HG03439 (cell line): ENCODE measurements around the gene NRCAM.

ENCODE experiments used
- ATAC-seq: cut with Tn5 transposase; IDR thresholded peaks from one replicate; pipeline ENCODE4 v1.9.1; 2021; ENCODE audit warnings: mild to moderate bottlenecking, moderate library complexity; ENCODE audit not compliant: unreplicated experiment

The NRCAM gene

DNA sequence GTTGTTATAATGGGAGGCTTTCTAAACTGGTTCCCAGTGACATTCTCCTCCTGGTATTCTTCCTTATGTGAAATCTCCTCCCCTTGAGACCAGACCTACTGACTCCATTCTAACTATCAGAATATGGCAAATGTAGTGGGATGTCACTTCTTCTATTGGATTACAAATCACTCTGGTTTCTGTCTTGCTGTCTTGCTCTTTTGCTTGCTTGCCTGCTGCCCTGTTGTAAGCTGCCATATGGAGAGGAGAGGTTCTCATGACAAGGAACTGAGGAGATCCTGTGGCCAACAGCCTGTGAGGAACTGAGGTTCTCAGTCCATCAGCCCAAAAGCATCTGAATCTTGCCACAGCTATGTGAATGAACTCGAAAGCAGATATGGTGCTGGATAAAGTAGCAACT is 4.7 kb upstream of the NRCAM start:
- ATAC-seq, result no peak

DNA sequence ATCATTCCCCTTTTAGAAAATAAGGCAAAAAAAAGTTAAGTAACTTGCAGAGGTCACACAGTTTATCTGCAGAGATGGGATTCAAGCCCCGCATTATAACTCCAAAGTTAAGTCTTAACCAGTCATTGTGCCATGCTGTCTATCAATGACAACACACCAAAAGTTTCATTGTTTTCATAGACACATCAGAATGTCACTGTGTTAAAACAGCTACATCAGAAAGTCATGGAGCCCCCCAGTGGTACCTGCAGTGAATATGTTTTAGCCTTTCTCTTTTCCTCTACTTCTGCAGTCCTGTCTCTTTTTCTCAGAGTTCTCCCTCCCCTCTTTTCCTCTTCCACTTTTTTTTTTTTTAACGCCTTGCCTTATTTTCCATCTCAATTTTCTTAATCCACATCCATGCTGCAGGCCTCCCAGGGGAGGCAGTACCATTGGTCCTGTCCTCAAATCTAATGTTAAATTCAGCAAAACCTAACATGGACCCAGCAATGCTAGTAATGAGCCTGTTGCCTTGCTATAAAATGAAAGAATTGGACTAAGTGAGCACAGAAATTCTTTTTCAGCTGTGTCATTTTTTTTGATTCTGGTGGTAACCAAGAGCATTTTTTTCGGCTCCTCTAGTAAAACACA is 3.8 kb upstream of the NRCAM start:
- no peak for ATAC-seq

DNA sequence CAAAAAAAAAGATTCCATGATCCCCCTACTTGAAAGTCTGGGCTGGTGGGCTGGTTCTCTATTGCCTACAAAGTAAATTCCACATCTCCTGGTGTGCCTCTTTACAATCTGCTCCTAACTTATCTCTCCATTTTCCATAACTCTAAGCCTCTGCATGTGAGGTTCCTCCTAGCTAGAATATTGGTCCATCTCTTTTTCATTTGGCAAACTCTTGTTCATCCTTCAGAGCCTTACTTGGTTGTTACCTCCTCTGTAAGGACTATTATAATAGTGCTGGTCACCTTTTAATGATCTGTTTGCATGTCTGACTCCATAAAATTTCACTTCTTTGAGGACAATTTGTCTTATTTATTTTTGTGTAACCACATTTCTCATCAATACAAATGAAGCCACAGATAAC is 1.6 kb upstream of the NRCAM start:
- ATAC-seq, result no peak

DNA sequence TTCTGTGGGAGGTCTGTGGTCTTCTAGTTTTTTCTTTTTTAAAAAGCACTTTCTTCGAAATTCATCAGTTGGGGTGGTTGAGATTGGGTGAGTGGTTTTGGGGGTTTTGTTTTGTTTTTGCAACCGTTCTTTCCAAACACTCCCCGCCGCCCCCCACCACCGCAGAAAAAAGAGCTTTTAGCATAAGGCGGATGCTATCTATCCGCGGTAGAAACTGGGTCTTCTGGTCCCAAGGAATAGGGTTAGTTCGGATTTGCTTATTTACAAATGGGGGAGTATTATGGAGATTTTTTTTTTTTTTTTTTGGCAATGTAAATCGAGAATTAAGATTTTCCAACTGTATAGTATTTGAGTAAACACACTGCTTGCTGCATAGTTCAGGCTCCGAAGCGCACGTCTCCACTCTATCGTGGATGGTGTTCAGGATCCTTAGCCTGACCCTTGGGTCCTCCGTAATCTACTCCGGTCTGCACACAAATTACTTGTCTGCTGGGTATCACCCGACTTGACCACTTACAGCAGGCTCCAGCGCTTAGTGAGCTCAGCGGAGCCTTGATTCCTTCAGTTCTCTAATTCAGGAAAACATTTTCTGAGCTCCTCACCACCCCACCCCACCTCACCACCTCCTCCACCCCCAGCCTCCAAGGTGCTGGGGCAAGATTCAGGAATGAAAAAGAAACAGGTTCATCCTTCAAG is 757 bp upstream of the NRCAM start:
- ATAC-seq, result no peak

DNA sequence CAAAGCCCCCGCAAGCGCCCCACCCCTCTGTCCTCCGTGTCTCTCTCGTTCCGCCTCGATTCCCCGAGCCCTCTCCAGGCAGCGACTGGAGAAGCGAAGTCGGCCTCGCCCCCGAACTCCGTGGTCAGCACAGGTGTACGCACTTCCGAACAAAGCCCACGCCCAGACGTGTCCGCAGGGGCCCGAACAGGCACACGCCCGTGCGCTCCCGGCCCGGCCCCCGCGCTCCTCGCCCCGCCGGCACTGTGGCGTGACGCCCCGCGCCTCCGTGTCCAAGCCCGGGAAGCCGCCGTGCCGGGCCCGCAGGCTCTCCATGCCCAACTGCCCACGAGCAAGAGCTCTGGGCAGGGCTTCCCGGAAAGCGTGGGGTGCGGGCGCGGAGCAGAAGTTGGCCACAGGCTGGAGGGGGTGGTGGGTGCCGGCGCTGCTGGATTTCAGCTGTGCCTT is 662 bp downstream of the NRCAM start:
- ATAC-seq, result peak; percentile 20

DNA sequence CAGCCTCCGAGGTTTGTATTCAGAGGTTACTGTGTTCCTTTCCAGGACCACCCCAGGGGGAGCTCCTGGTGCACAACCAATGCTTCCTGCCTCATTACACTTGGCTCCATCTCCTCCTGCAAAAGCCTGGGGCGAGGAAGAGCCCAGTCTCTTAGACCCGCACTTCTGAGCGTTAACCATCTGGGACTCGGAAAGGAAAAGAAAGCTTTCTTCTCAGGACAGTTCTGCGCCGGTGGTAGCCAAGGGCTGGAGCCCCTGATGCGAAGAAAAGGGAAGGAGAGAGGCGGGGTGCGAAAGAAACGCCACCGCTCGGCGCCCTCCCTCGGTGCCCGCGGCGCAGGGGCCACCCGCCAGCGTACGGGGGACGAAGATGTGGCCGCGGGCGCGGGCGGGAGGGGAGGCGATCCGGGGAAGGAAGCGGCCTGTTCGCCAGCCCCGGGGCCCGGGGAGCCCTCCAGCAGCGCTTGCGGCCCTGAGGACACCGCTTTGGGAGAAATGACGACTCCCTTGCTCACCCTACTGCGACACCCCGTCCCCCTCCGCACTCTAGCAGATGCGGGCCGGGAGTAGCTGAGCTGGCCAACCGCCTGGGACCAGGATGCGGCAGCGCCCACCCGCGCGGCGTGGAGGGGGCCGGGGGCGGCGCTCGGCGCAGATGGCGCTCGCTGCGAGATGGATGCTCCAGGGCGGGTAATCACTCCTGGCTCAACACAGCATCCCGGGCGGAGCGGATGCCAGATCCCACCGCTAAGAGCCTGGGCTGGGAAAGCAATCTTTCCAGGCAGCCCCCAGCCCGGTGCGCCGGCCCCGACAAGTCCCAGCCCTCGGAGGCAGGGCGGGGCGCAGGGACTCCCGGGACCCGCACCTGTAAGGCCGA is 1.3 kb downstream of the NRCAM start:
- ATAC-seq, result no peak

DNA sequence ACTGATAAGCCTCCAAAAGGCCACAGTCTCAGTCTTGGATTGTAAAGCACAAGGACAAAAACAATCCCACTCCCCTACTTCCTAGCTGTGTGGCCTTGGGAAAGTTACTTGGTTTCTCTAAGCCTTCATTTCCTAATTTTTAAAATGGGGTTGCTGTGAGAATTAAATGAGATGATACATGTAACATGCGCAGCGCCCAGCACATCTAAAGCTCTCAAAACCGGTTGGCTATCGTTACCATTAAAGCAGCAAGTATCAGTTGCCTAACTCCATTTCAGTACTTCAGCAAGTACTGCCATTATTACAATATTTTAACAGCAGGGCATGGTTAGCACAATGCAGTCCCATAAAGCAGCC is 1.9 kb downstream of the NRCAM start:
- no peak for ATAC-seq

DNA sequence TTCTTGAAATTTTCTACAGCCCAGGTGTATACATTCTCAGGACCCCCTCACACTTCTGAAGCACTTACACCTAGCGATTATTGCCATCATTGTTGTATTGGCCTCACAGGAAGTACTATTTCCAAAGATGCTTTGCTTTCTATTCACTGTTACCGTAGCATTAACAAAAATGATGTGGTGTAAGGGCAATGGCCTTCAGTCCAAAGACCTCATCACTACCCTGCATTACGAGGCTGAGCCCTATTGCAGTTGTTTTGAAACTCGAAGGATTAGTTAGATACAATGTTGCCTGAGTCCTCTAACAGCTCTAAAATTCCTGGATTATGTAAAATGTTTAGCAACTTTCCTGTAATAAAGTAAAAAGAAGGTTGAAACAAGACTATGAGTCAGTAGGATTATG is 2.9 kb downstream of the NRCAM start:
- ATAC-seq, result no peak

DNA sequence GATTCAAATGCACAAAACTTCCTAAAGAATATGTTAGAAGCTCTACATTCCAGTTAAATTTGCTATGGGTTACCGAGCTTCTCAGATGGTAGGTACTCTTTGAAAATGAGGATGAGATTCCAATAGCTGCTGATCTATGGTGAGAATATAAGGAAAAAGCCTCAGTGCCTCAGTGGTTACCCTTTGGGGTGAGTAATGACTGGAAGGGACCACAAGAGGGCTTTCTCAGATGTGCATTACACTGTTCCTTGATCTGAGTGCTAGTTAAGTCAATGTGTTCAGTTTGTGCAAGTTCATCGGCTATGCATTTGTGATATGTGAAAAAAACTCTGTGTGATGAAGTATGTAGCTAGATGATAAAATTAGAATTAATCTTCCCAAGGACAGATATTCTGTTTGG is 3.5 kb downstream of the NRCAM start:
- no peak for ATAC-seq

DNA sequence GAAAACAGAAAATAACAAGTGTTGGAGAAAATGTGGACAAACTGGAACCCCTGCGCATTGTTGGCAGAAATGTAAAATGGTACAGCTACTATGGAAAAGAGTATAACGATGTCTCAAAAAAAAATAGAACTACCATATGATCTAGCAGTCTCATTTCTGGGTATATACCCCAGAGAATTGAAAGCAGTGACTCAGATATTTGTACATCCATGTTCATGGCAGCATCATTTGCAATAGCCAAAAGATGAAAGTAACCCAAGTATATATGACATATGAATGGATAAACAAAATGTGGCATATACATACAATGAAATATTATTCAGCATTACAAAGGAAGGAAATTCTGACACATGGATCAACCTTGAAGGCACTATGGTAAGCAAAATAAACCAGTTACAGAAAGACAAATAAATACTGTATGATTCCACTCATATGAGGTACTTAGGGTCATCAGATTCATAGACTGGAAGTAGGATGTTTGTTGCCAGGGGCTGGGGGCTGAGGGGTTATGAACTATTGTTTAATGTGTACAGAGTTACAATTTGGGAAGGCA is 4.9 kb downstream of the NRCAM start:
- ATAC-seq, result no peak

DNA sequence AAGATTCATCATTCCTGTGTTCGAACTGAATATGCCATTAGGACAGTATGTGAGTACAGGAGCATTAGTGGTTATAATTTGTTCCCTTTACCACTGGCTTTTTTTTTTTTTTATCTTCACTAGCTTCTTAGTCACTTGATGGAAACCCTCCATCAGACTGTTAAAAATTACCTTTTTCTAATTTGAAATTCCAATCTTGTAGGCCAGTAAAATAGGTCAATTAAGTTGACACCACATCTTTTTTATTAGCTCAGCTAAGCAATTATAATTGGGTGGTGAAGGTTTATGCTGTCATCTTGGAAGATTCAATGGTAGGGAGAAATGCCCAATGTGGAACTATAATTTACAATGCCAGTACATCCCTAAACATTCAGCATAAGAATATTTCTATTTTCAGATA is 6.1 kb downstream of the NRCAM start:
- ATAC-seq, result no peak

DNA sequence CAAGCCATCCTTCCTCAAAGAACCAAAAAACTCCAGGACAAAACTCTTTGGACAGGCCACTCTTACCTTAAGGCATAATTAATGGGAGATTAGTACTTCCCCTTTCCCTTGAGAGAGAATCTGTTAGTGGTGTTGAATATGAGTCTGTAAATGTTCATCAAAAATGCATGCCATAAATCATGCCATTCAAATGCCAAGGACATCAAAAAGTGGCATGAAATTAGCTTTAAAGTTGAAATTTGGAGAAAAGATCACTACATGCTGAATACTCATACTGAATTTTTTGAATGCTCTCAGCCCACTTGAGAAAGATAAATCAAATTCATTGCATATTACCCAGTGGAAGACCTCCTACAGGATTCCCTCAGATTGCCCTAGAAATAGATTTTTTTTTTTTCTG is 6.7 kb downstream of the NRCAM start:
- no peak for ATAC-seq

DNA sequence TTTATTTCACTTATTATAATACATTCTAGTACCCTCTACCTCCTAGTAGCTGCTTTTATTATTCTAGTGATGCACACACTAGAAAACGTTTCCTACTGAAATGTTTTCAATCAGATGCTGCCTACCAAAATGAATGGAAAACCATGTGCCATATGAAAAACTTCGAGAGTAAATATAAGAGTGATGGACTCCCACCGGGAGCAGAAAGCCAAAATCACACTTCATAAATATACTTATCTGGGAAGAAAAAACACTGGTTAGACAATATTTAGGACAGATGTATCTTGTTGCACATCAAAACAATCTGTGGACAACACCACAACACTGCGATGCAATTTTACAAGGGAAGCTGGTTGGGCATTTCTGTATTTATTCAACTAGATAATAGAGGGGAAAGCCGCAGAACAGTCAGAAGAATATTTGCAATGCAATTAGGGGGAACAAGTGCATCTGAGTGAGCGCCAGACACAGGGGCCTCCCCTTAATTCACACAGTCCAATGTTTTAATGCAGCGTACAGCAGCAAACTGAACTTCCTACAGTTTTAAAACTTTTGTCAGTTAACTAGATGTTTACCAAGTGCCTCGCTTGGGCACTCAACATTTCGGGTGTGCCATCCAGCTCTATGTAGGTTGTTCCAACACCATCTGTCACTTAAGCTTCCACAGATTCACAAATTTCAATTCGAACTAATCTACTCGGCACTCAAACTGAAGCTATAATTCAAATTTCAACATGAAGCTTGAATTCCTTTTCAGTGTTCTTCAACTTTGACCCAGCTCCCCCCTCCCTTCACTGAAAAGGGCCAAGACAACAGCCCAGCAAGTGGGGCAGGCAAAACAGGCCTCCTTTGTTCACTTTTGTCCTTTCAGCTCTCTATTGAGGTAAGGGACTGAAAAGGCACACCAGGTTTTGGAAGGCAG is 7.4 kb downstream of the NRCAM start:
- ATAC-seq, result no peak

DNA sequence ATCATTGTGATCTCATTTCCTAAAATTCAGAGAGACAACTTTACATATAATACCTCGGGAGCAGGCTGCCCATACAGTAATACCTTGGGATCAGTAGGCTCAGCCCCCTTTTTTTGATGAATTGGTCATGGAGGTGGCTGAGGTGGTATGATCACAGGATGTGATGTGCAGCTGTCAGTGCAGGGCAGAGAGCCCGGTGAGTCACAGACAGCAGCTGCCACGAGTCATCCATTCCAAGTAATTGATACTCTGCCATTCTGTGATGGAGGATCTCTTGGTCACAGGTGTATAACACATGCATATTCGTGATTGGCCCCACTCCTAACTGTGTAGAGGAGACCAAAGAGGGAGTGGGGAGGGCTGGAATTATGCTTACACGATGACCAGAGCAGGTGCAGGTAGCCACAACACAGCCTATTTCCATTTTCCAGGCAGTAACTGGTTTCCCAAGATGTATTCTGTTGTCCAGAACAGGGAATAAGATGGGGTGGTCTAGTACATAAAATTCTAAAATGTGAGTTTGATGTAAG is 14.1 kb downstream of the NRCAM start:
- ATAC-seq, result no peak

DNA sequence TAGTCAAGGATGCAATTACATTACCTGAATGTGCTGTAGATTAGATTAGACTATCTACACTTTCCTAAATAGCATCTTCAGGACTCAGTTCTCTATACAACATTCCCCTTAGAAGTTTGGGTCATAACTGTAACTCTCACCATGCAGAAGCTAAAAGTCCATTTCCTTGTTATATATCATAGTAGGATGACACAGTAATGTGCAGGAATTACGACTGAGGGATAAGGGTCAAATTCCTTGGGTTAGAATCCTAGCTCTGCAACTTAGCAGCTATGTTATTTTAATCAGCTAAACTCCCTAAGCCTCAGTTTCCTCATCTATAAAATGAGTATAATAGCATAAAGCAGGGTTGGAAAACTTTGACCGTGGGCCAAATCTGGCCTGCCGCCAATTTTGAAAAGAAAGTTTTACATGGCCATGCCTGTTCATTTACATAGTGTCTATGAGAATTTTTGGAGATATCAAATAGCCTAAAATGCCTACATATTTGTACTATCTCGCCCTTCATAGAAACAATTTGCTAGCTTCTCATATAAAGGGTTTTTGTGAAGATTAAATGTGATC is 14.8 kb downstream of the NRCAM start:
- ATAC-seq, result no peak

DNA sequence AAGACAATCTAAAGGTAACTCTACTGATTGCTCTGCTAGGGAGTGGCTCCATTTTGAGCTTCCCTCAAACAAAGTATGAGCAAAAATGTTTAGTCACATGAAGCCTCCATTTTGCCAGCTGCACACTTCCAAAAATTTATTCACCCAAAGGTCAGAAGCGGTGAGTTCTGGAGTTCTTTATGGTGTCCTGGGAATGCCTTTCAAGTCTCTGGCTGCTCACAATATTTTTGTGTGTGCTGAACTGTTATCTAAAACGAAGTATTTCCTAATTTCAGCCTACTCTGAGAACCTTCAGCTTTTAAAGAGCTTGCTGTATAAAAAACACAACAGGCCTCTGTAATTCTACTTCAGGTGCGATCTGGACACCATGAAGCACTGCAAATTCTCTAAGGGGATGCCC is 15.6 kb downstream of the NRCAM start:
- ATAC-seq, result no peak

DNA sequence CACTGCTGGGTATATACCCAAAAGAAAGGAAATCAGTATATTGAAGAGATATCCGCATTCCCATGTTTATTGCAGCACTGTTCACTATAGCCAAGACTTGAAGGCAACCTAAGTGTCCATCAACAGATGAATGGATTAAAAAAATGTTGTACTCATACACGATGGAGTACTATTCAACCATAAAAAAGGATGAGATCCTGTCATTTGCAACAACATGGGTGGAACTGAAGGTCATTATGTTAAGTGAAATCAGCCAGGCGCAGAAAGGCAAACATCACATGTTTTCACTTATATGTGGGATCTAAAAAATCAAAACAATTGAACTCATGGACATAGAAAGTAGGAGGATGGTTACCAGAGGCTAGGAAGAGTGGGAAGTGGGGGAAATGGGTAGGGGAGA is 19.3 kb downstream of the NRCAM start:
- ATAC-seq, result no peak

DNA sequence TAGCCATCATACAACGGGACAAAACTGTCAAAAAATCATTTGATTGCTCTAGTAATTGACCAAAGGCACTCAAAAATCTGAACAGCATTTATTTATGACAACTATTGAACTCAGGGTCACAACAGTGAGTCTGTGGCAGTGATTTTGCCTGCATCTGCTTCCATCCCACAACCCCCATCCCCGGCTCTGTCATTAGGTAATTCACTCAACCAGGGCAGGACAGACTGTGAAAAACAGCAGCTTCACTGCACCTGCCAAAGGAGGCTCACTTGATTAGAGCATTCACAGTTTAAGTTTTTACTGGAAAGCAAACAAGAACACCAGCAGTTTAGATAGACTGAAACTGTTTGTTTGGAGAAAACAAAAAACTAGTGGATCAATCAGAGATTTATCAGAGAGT is 22.2 kb downstream of the NRCAM start:
- no peak for ATAC-seq

DNA sequence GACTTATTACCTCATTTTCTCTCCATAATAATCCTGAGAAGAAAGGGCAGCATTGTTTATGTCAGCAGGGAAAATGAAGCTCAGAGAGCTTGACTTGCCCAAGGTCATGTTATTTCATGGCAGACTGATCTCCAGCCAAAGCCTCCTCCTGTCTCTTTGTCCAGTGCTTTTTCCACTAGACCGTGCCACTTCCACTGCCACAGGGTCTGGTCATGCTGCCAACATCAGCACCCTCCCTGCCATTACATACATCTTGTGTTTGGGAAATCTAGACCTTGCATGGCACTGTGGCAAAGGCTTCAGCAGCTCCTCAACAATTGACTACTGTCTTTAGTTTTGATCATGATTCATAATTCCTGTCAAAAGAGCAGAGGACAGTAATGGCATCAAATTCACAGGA is 25.1 kb downstream of the NRCAM start:
- ATAC-seq, result no peak

DNA sequence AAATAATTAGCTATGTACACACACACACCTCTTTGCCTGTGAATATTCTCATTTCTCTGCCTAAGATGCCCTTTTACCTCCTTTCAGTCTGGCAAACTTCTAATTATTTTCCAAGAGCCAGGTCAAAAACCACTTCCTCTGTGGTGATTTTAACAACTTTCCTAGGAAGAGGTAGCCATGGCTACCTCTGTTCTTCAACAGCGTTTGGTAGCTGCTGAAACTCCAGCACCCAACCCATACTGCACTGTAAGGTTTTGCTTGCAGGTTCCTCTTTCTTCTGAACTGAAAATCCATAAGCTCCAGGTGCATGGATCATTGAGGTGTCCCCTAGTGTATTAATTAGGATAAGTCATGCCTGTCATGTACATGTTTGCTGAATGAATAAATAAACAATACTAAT is 25.6 kb downstream of the NRCAM start:
- no peak for ATAC-seq
